Kidney glomerular epithelial cell (primary cell): ENCODE results near the gene NAV3.

Experiments used
- DNase-seq: peaks from one replicate; lab custom pipeline; 2025; lab: John Stamatoyannopoulos, UW

NAV3 gene, protein sequence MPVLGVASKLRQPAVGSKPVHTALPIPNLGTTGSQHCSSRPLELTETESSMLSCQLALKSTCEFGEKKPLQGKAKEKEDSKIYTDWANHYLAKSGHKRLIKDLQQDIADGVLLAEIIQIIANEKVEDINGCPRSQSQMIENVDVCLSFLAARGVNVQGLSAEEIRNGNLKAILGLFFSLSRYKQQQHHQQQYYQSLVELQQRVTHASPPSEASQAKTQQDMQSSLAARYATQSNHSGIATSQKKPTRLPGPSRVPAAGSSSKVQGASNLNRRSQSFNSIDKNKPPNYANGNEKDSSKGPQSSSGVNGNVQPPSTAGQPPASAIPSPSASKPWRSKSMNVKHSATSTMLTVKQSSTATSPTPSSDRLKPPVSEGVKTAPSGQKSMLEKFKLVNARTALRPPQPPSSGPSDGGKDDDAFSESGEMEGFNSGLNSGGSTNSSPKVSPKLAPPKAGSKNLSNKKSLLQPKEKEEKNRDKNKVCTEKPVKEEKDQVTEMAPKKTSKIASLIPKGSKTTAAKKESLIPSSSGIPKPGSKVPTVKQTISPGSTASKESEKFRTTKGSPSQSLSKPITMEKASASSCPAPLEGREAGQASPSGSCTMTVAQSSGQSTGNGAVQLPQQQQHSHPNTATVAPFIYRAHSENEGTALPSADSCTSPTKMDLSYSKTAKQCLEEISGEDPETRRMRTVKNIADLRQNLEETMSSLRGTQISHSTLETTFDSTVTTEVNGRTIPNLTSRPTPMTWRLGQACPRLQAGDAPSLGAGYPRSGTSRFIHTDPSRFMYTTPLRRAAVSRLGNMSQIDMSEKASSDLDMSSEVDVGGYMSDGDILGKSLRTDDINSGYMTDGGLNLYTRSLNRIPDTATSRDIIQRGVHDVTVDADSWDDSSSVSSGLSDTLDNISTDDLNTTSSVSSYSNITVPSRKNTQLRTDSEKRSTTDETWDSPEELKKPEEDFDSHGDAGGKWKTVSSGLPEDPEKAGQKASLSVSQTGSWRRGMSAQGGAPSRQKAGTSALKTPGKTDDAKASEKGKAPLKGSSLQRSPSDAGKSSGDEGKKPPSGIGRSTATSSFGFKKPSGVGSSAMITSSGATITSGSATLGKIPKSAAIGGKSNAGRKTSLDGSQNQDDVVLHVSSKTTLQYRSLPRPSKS (N-terminal part only)

DNA sequence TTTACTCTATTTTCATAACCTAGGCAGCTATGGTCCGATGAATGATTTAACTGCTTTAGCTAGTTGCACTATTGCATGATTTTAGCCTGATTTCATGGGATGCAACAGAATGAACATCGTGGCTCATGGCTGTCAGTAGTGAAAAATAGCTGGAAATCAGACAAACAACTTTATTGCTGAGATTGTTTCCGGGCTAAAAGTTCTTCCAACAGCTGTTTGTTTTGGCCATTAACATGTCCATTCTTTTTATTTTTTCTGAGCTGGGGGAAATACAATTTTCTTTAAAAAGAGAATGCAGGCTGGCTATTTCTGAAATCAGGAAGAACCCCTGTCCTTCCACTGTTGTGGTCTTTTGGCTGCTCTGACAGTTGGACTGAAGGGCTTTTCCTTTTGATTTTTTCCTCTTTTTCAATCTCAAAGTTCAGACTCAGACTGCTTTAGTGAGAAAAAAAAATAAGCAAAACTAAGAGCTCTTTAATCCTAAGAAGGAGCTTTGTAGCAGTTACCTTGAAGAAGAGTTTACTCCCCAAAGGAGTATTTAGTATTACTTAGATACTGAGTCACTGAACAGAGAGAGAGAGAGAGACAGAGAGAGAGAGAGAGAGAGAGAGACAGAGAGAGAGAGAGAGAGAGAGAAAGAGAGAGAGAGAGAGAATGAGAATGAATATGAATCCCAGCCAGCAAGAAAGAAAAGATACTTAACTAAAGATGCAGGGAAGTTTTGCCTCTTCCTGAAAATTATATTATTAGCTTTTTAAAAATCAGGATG is at the start of gene NAV3:
Gene NAV3, plus strand, starts transcription at position 312 of the 769 bp plus-strand sequence. CDS start 568 bp downstream, outside the sequence.
- DNase-seq = no peak

DNA sequence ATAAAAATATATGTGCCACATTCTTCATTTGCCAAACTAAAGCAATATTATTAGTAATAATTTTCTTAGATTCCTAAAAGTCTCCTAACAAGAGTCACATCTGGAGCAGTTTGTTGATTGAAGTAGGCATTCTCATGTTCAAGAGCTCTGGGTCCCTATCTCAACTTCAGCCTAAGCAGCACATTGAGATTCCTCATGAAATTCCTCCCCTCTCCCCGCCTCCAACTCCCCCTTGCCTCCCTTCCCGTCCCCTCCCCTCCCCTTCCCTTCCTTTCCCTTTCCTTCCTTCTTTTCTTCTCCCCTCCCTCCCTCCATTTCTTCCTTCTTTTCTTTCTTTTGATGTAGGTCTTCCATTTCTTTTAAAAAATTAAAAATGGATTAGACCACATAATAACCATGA is 48.7 kb upstream of the NAV3 start:
- DNase-seq = no peak

GRCh38 chr12:77782766-77783165 is 47.9 kb upstream of the NAV3 start:
- DNase-seq = no peak

DNA sequence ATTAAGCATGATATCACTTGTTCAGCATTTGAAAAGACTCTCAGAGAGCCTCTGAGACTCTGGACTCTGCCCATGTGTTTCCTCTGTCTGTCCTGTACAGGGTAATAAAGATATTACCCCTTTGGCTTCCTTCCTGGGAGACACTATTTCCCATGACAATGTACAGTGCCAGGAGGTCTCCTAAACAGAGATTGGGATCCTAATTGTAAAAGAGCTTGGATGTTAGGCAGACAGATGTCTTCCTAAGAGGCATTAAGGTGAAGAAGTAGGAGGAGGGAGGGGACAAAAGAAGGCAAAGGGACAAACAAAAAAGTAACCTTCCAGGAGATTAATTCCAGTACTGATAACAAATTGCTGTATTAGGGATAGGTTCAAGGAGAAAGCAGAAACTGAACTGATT is 45.5 kb upstream of the NAV3 start:
- no peak for DNase-seq

DNA sequence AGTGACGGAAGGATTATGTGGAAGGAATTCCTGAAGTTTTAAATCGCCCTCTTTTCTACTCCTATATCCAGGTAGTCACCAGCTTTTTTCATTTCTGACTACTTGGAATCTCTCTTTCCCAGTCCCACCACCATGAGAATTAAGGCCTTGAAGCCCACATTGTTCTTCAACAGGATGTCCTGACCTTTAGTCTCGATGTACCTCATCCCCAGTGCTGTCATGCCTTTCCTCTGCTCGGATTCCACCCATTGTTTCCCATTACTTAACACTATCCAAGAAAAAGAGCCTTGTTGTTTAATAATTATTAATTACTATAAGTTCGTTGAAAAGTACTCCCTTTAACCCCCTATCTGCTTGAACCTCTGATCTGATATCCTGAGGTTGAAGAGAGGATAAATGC is 44.0 kb upstream of the NAV3 start:
- DNase-seq = no peak

DNA sequence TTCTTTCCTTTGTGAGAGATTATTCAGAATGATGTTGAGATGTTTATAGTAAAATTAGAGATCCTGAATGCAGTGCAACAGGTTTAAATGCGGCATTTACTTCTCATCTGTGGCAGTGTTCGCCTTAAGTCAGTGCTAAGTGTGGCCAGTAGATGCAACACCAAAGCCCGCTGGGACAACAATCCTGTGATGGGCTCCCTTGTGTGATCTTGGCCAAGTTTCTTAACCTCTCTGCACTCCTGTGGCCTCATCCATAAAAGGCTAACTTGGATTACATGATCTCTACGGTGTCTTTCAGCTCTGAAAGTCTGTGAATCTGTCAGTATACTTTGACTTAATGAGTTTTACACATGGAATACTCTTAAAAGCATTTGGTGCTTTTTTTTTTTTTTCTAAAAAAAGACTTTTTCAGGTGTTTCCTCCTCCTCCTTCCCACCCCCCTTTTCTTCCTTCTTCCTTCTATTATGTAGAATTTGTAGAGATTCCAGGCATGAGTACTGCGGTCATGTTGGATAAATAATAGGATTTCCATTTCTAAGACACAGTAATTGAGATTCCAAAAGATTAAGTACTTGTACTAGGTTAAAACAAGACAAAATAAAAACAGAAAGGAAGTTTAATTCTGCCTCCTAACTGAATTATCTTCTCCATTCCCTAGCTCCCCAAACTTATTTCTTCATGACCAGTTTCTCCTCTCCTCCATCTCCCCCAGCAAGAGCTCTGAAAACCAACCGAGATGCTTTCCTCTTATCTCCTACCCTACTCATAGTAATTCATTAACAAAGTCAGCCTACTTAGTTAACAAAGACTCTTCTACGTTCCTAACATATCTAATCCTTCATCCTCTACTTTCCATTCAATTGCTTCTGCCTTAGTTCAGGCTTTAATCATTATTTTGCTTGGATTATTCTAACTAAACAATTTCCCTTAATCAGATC is 42.2 kb upstream of the NAV3 start:
- peak; percentile 5 for DNase-seq

GRCh38 chr12:77795699-77796098 is 35.0 kb upstream of the NAV3 start:
- no peak for DNase-seq

DNA sequence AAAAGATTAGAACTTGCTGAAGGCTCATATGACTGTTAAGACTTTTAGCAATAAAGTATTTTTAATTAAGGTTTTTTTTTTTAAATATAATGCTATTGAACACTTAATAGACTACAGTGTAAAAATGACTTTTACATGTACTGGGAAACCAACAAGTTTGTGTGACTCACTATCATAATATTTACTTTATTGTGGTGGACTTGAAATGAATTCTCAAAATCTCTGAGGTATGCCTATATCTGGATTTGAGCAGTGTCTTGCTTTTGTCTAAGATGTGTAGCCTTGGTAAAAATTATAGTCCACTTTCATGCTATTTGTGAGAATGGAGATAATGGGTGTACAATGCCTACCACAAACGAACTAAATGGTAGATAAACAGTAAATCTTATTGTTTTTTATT is 33.9 kb upstream of the NAV3 start:
- DNase-seq = peak; percentile 47

DNA sequence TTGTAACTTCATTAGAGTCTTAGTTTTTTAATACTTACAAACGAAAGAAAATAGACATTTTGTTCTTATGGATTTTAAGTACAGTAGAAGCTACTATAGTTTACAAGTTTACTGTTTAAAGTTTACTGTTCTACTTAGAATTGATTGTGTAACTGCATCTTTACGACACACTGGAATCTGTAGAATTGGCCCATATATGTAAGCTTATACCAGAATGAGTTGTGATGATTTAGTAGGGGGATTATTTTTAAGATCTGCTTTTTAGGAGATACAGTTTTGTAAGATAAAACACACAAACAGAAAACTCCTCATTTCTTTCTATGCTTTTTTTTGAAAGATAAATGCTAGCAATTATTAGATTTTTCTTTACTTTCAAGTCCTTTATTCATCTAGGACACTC is 30.2 kb upstream of the NAV3 start:
- DNase-seq = no peak

GRCh38 chr12:77808534-77808933 is 22.2 kb upstream of the NAV3 start:
- DNase-seq = no peak

- no peak for DNase-seq
Observed at GRCh38 chr12:77813558-77813957, 17.1 kb upstream of the NAV3 start.

GRCh38 chr12:77814386-77814785 is 16.3 kb upstream of the NAV3 start:
- no peak for DNase-seq

DNA sequence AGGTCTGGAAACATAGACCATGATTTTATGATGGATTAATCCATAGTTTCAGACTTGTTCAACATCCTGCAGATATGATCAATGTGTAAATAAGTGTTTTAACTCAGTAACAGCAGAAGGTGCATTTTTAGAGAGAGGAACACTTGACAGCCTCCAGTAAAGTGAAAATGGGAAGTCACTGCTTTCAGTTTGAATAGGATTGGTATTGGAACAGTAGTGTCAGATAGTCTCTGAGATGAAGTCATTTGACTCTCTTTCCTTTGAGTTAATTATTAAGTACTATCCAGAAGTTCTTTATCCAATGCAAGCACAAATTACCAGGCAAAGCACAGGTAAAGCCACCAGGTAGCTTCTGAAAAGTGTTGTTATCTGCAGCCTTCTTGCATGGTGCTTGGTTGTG is 14.5 kb upstream of the NAV3 start:
- no peak for DNase-seq

DNA sequence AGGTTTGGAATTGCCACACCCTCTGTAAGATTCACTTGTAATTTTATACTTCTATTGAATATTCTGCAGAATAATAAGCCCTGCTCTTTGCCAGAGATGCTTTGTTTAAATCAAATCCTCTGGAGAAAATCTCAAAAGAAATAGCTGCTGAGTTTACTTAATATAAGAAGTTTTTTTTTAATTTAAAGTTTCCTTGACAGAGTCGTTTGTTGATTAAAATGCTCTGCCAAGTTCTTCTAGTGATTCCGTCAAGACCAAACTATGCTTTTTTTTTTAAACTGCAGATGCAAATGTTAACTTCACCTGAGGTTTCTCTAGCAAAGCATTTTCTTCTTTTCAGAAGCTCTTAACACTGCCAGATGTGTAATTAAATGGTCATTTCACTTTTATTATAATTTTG is 13.4 kb upstream of the NAV3 start:
- no peak for DNase-seq

- no peak for DNase-seq
Observed at GRCh38 chr12:77818351-77818750, 12.3 kb upstream of the NAV3 start.

GRCh38 chr12:77821699-77822203 is 8.9 kb upstream of the NAV3 start:
- no peak for DNase-seq

DNA sequence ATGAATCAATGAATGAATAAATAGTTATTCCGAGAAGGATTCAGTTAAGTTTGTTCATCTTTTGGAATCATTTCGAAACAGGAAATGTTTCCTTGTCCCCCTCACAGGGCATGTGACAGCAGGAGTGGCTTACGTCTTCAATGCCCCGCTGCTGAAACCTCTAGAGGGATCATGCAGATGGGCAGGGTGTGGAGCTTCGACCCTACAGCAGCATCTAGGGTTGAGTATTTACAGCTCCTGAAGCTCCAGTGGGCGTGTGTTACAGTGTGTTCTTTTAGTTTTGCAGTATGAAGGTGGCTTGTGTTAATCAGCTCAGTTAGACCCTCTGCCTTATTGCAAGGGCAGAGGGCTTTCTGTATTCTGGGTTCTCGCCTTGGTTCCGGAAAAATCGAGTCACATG is 2.6 kb downstream of the NAV3 start:
- DNase-seq = no peak

DNA sequence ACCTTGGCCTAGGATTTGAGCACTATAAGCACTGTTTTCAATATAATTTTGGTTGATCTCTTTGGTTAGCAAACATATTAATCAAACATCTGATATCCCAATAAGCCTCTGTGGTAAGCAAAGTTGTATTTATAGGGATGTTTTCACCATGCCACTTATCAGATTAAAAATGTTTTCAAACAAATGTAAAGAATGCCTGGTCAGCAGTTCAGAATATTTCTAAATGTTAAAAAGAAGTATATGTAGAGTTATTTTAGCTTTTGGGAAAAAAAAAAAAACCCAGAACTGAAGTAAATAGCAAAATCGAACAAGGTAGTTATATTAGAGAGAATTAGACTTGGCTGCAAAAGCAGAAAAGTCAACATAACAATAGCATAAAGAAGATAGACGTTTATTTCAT is 3.9 kb downstream of the NAV3 start:
- DNase-seq = no peak

DNA sequence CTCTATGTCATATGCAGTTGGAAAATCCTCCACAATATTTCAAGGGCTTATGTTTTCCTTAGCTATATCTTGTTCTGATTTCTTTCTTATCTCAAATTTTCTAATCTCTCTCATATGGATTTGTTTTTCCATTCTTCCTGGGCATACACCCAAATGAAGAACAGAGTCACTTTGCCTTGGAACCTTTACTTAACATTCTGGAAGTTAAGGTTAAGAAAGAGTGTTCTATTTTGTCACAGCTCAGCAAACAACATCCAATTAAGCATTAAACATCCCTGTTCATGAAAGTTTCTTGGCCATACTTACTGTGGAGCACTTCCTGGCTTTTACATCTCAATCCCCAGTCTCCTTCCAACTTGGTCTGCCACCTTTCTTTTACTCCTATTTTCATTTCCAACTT is 5.3 kb downstream of the NAV3 start:
- DNase-seq = no peak

GRCh38 chr12:77837876-77838291 is 7.2 kb downstream of the NAV3 start:
- no peak for DNase-seq

GRCh38 chr12:77841521-77841920 is 10.8 kb downstream of the NAV3 start:
- DNase-seq = no peak
